Mucosa of descending colon (tissue), 3 donors: ENCODE results near the gene OSGEP. TPM values are rescaled to one million over a fixed set of nuclear protein-coding genes. Genes with fewer than 3 reads are reported as not detected.
A peak's percentile ranks its signal among the peaks of the same experiment; 100 is the strongest.

ENCODE experiments used
- ATAC-seq: fragments of 200-7000 bp; cut with Tn5 transposase; one replicate; pipeline ENCODE4 v1.9.1; 2020; ENCODE audit warnings: mild to moderate bottlenecking, moderate library complexity
- DNase-seq, 3 donors: peaks; one replicate each; pipeline ENCODE4 v3.0.0-alpha.2; 2020
- H3K36me3 ChIP-seq: fragments of 200-600 bp; one replicate; pipeline ENCODE4 v1.8.0; 2021; ENCODE audit warnings: low read depth, mild to moderate bottlenecking
- H3K4me1 ChIP-seq: fragments of 200-600 bp; one replicate; pipeline ENCODE4 v1.8.0; 2021; ENCODE audit warnings: low read depth, mild to moderate bottlenecking
- H3K4me3 ChIP-seq: fragments of 200-600 bp; one replicate; pipeline ENCODE4 v1.8.0; 2021; ENCODE audit warnings: mild to moderate bottlenecking
- H3K9me3 ChIP-seq: fragments of 200-600 bp; one replicate; pipeline ENCODE4 v1.8.0; 2021; ENCODE audit warnings: mild to moderate bottlenecking
- CTCF ChIP-seq: fragments of 200-600 bp; IDR thresholded peaks from one replicate; pipeline ENCODE4 v1.8.0; 2022; ENCODE audit warnings: antibody characterized with exemption, mild to moderate bottlenecking
- intact Hi-C, 2 donors: fragments of 100-400 bp; cut with DNase I in 1 of 2; cut with micrococcal nuclease in 1 of 2; formaldehyde crosslinking; loops; one replicate each; pipeline versions ENCODE4 v1.11.0 to v1.11.1; 2022; cut with DNase I, micrococcal nuclease
- total RNA-seq, 3 donors: library from RNA; stranded (reverse); fragmentation: NEBNext Ultra II Directional in 2 of 3; extraction: Animal tissue kit (Norgen Biotek cat#: 25700) in 2 of 3; gene quantifications; one replicate each; pipeline versions ENCODE4 v1.2.1 to v1.2.4, GENCODE V29; 2021 to 2023
- donor health status: DM: no; HTN: no; CAD: no; lungs with moderate emphysema.
- donor health status: DM: no; HTN: no; CAD: no.
- donor health status: DM: no; HTN: yes; CAD: no.

The OSGEP gene
- total RNA-seq, 3 donors from 2014 or later: 32.7 to 52.0 (median 35.9) TPM

- TF ChIP-seq CTCF: no peak
- DNase-seq: peak in 1 of 3 donors; percentile 53
- intact Hi-C loops: loop anchor here (2.0 to 5.0 kb wide), 3 partner anchors 41 to 269 kb away; partner anchors contain the start of genes APEX1 (in 1 of the 2), OSGEP (in 1 of the 2) and RNASE4 (in 1 of the 2)
- no peak for ATAC-seq
- Histone ChIP-seq H3K36me3 (no peaks in the 10 kb centered on the region), H3K4me3 (peak overlapping the region; percentile 75), H3K9me3 (no peaks in the 10 kb centered on the region), H3K4me1 (peaks cover 50% of the 10 kb centered on the region)
Observed at GRCh38 chr14:20413744-20414082, 40.9 kb downstream of the OSGEP start.

- intact Hi-C loops: loop anchor here (2.0 to 5.0 kb wide), 3 partner anchors 42 to 269 kb away; partner anchors contain the start of genes APEX1 (in 1 of the 2), OSGEP (in 1 of the 2) and RNASE4 (in 1 of the 2)
Observed at GRCh38 chr14:20412876-20413743, 41.5 kb downstream of the OSGEP start, which contains the start of gene TEP1. TSS of gene TEP1 (minus strand) at chr14:20413501. CDS start at chr14:20408439, 5,062 bp downstream.

DNA sequence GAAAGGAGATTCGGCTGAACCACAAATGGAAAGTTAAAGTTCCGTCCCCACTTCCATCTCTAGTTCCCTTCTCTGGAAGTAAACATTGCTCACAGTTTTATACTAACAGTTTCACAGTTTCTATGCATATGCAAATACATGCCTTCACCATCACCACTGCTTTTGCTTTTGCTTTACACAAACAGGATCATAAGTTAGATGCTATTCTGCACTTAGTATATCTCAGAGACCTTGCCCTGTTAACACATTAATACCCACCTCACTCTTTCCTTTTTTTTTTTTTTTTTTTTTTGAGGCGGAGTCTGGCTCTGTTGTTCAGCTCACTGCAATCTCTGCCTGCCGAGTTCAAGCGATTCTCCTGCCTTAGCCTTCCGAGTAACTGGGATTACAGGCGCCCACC is 42.2 kb downstream of the OSGEP start:
- ATAC-seq: peak; percentile 3

More at GRCh38 chr14:20412876-20413743, 41.5 kb downstream of the OSGEP start, which contains the start of gene TEP1:
- Histone ChIP-seq H3K4me1 (peaks cover 46% of the 10 kb centered on the region), H3K9me3 (no peaks in the 10 kb centered on the region), H3K4me3 (peak within 1 kb of the TSS; percentile 75), H3K36me3 (peaks cover under 1% of the 10 kb centered on the region)
- DNase-seq (peak; percentile 94 to 95 (median 94)), ATAC-seq (peak; percentile 87)
- TF ChIP-seq CTCF: no peak

GRCh38 chr14:20409226-20409625 is 45.4 kb downstream of the OSGEP start:
- H3K4me1 ChIP-seq: peaks cover 19% of the 10 kb centered on the region
- intact Hi-C loops: loop anchor here in 1 of 2 donors (10.0 kb wide), 1 partner anchor 54 kb away; no protein-coding TSS in a partner anchor
- no peaks in the 10 kb centered on the region for H3K9me3 ChIP-seq
- peaks cover 12% of the 10 kb centered on the region for H3K36me3 ChIP-seq
- no peak overlapping the region for H3K4me3 ChIP-seq
- no peak for DNase-seq
- ATAC-seq: no peak
- TF ChIP-seq CTCF: no peak

More for the DNA sequence above, 42.2 kb downstream of the OSGEP start:
- Histone ChIP-seq H3K36me3 (peaks cover 5% of the 10 kb centered on the region), H3K9me3 (no peaks in the 10 kb centered on the region), H3K4me1 (peaks cover 39% of the 10 kb centered on the region), H3K4me3 (peak overlapping the region; percentile 75)
- no peak for TF ChIP-seq CTCF
- DNase-seq: no peak
- intact Hi-C loops: loop anchor here (2.0 to 5.0 kb wide), 3 partner anchors 42 to 270 kb away; partner anchors contain the start of genes APEX1 (in 1 of the 2), OSGEP (in 1 of the 2) and RNASE4 (in 1 of the 2)

DNA sequence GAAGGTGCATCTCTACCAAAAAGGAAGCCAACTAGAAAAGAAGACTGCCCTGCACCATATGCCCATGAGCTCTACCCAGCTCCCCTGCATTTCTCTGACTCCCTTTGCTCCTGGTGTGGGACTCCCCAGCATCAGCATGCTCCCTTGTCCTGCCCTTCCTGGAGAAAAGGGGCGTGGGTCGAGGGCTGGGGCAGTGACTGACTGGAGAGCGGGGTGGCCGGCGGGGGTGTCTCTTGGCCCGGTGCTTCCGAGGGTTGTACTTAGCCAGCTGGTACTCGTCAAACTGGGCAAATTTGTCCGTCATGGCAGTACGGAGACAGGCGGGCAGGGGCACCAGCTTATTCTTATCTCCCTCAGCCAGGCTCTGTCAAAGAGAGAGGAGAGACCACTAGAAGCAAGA is 51.1 kb downstream of the OSGEP start:
- Histone ChIP-seq H3K4me3 (no peak overlapping the region), H3K36me3 (peaks cover 23% of the 10 kb centered on the region), H3K9me3 (no peaks in the 10 kb centered on the region), H3K4me1 (peaks cover 3% of the 10 kb centered on the region)
- no peak for TF ChIP-seq CTCF
- DNase-seq (no peak), ATAC-seq (no peak)
- intact Hi-C loops: loop anchor here in 1 of 2 donors (10.0 kb wide), 1 partner anchor 49 kb away; no protein-coding TSS in a partner anchor
